Fibroblast of mammary gland (primary cell): ENCODE results near the gene SETX.

Source experiments
- DNase-seq: peaks from one replicate; pipeline ENCODE4 v3.0.0-alpha.2; 2010; ENCODE audit warnings: low read depth
- H3K4me3 ChIP-seq: 2 replicates; pipeline ENCODE4 v1.5.1; 2011; ENCODE audit warnings: low read depth, mild to moderate bottlenecking, low read length, moderate library complexity; ENCODE audit not compliant: control insufficient read depth
- TF ChIP-seq, protein P1 (sequence below): conservative IDR thresholded peaks from 2 replicates; pipeline ENCODE4 v1.5.1; 2011; ENCODE audit warnings: low read depth, low read length, inconsistent platforms; ENCODE audit not compliant: control insufficient read depth, insufficient read depth

The SETX gene

GRCh38 chr9:132237481-132237880, 117.3 kb downstream of the SETX start:
- no peak for DNase-seq
- no peak overlapping the region for H3K4me3 ChIP-seq
- TF ChIP-seq, protein P1, sequence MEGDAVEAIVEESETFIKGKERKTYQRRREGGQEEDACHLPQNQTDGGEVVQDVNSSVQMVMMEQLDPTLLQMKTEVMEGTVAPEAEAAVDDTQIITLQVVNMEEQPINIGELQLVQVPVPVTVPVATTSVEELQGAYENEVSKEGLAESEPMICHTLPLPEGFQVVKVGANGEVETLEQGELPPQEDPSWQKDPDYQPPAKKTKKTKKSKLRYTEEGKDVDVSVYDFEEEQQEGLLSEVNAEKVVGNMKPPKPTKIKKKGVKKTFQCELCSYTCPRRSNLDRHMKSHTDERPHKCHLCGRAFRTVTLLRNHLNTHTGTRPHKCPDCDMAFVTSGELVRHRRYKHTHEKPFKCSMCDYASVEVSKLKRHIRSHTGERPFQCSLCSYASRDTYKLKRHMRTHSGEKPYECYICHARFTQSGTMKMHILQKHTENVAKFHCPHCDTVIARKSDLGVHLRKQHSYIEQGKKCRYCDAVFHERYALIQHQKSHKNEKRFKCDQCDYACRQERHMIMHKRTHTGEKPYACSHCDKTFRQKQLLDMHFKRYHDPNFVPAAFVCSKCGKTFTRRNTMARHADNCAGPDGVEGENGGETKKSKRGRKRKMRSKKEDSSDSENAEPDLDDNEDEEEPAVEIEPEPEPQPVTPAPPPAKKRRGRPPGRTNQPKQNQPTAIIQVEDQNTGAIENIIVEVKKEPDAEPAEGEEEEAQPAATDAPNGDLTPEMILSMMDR, result no peak

DNA sequence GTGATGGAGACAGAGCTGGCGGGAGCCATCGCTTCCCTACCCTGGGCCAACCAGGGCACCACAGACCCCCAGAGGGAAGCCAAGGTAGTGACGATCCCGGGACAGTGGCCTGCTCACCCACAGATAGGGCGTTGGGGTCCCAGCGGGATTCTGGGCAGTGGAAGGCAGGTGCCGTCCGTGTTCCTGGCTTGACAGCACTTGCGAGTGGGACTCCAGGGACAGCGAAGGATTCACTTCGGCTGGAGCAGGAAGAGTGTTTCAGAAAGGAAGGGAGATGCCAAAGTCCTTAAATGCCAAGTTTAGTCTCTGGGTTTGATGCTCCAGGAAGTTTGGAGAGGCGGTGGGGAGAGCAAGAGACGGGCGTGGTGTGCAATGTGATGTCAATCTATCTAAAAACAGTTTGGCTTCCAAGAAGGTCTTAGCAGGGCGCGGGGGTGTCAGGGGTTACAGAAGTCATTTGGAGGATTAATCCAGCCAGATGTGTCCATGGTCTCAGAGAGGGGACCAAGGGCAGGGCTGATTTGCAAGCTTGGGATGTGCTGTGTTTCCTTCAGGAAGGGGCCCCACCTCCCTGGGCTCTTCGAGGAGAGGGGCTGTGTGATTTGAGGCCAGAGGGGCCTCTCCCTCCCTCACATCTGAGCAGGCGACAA, 118.0 kb downstream of the SETX start:
- TF ChIP-seq, protein P1, result no peak
- no peak for DNase-seq
- no peak overlapping the region for H3K4me3 ChIP-seq

- H3K4me3 ChIP-seq, result no peak overlapping the region
- TF ChIP-seq, protein P1, result peak; percentile 97
- DNase-seq, result peak; percentile 60
Measured at GRCh38 chr9:132235894-132236661, 118.7 kb downstream of the SETX start.

- TF ChIP-seq, protein P1, result no peak
- no peak for DNase-seq
- H3K4me3 ChIP-seq, result no peak overlapping the region
Measured at GRCh38 chr9:132235125-132235524, 119.7 kb downstream of the SETX start.

- no peak for DNase-seq
Measured at GRCh38 chr9:132234535-132234934, 120.3 kb downstream of the SETX start.

DNA sequence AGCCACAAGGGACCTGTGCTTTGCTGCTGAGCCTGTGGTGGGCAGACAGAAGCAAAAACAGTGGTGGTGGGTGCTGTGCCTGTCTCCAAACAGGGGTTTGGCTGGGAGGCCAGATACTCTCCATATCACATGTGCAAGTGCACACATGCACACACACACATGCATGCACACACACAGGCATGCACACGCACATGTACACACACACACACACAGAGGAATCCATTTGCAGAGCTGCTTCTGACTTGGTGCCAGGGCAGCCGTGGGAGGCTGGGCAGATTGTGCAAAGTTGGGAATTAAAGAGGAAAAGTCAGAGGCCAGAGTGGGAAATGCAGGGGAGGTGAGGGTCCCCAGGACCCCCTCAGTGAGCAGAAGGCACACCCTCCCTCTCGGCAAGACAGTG, 121.6 kb downstream of the SETX start:
- no peak for DNase-seq
- TF ChIP-seq, protein P1, result no peak
- no peak overlapping the region for H3K4me3 ChIP-seq

More at GRCh38 chr9:132234535-132234934, 120.3 kb downstream of the SETX start:
- H3K4me3 ChIP-seq, result no peak overlapping the region
- TF ChIP-seq, protein P1, result no peak
